ENCODE results near the gene MYBPC2.

DNA sequence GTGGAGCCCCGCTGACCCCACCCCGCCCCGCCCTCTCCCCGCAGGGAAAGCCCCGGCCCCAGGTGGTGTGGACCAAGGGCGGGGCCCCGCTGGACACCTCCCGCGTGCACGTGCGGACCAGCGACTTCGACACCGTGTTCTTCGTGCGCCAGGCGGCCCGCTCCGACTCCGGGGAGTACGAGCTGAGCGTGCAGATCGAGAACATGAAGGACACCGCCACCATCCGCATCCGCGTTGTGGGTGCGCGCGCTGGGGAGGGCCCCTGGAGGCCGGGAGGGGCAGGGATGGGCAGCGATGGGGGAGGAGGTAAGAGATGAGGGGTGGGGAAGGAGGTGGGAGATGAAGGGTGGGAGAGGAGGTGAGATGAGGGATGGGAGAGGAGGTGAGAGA, 26.4 kb downstream of the MYBPC2 start:
- TF ChIP-seq YY1 (IDR thresholded peaks at IDR 0.05; ENCODE audit: insufficient read depth, insufficient read length) = no peak
- no peak for TF ChIP-seq ZNF274 (IDR thresholded peaks at IDR 0.05; ENCODE audit: low read depth, low read length)
- TF ChIP-seq SUZ12 (IDR thresholded peaks at IDR 0.05; ENCODE audit: extremely low read depth, insufficient read depth, insufficient read length) = no peak

Data from NT2/D1 (cell line).